NCI-H146 treated with DMSO at 0.1 percent for 48 hours (cell line): ENCODE measurements around the gene PACS2.
"Not testable (repeated sequence)": the region's sequence is repeated elsewhere in the genome, so short reads cannot be mapped to it uniquely, and the experiment has no call there.

Experiments
- DNase-seq: peaks from one replicate; lab custom pipeline; 2025; ENCODE audit not compliant: unreplicated experiment; lab: John Stamatoyannopoulos, UW

Gene PACS2

DNA sequence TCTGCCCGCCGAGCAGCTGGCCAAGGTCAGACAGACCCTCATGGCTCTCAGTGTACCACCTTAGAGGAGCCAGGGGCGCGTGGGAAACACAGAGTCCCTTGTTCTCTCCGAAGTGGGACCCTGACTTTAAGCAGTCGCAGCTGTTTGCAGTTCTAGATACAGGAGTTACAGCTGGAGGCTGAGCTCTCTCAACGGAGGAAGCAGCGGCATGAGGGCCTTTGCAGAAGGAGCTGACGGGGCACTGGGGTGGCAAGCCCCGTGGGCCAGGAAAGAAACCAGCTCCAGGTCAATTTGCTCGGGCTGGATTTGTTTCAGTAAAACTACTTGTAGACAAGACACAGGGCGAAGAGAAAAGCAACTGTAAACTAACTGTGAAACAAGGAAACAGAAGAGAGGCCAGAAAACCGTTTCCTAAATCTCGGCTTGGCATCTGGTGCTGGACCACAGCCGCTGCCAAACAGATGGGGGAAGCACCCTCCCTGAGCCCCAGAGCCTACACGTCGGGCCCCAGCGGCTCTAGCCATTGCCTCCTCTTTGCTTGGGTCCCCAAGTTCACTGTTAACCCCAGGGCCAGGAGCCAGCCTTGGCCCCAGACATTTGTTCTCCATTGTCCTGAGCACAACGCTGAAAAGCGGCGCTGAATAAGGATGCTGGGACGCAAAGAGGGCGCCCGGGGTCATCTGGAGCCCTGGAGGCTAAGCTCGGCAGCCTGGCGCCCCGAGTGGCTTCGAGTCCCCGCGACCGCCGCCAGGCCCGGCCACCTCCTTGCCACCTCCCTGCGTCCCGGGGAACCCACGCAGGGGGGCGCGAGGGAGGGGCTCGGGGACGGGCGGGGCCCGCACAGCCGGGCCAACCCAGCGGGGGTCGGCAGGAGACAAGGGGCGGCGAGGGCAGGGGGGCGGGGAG, 914 bp upstream of the PACS2 start:
- DNase-seq, result no peak

DNA sequence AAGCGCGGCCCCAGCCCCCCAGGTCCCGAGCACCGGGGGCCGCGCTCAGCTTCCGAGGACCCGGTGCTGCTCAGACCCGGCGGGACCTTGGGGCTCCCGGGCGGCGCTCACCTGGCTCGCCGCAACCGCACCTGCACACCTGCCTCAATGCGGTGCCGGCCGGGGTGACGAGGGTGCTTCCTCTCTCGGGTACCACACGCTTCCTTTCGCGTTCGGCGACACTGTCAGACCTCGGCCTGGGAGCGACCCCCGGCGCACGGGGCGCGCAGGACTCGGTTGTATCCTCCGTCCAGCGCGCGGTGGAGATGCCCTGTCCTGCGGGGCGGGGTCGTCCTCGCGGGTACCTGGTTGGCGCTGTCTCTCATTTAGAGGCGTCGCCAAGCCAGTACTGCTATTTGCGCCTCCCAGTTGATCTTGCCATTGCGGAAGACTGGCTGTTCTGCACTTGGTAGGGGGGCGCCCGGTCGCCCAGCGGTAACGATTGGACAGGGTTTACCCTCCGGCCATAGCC, 718 bp downstream of the PACS2 start:
- DNase-seq, result peak; percentile 69

DNA sequence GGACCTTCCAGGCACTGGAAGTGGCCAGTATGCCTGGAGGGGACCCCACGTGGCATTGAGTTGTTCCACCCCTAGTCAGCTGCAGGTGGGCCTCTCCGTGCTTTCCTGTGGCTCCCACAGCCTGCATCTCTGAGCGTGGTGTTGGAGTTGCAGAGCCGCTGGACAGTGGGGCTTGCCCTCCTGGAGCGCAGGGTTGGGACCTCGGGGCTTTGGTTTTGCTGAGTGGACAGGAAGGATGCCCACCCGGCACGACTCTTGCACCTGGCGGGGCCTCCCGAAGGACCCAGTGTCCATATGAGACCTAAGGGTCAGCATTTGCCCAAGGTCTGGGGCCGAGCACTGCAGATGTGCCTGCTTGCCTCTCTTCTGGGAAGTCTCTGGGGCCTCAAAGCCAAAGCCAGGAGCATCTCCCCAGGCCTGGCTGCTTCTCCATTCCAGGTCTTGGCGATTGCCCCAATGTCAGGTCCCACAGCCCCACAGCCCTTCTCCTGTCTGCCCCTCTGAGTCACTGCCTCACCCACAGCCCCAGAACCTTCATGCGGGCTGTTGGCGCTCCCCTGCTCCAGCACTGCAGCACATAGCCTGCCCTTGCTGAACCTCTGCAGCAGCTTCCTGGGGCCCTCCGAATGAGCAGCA, 1.5 kb downstream of the PACS2 start:
- DNase-seq, result no peak

DNA sequence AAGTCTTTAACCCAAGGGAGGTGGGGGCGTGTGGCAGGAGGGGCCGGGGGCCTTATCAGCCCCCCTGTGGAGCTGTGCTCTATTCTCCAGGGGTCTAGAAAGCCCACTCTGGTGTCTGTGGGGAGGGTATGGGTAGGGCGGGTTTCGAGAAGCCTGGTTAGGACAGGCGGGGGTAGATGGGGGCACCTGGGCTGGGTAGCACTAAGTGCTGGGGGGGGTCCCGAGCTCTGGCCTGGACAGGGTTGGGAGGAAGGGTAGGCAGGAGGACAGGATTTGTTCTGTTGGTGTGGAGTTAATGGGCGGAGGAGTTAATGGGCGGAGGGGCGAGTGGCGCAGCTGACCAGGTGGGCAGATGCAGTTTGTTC, 2.0 kb downstream of the PACS2 start:
- DNase-seq, result no peak

DNA sequence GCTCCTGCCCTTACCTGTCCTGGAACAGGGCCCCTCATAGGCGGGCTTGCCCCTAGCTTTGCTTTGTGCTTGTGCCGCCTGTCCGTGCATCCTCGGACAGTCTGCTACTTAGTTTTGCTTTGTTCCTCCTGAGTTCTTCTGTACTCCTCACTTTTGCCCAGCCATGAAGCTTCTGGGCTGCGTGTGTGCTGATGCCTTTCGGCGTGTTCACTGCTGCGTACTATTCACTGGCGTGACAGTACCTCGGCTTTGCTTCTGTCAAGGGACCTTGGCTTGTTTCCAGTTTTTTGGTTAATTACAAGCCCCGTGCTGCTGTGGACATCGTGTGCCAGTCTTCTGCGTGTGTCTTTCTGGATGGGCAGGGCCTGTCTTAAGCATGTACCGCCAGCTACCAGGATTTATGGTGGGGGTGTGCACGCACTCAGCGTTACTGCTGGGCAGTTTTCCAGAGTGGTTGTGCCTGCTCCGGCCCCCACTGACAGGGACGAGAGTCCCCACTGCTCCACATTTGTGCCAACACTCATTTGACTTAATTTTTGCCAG, 2.5 kb downstream of the PACS2 start:
- no peak for DNase-seq

DNA sequence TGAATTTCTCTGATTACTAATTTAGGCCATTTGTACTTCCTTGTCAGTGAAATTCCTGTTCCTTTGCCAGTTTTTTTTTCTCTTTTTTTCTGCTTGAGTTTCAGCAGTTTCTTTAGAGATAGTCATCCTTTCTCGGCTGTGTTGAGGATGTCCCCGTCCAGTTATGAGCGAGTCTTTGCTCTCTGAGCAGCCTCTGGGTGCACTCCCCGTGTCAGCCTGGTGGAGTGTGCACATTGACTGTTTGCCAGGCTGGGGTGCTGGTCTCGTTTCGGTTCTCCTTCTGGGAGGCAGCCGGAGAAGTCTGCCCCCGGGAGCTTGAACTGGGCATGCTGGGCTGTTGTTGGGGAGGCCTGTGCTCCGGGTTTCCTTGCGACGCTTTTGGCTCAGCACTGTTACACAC, 3.0 kb downstream of the PACS2 start:
- DNase-seq, result no peak

DNA sequence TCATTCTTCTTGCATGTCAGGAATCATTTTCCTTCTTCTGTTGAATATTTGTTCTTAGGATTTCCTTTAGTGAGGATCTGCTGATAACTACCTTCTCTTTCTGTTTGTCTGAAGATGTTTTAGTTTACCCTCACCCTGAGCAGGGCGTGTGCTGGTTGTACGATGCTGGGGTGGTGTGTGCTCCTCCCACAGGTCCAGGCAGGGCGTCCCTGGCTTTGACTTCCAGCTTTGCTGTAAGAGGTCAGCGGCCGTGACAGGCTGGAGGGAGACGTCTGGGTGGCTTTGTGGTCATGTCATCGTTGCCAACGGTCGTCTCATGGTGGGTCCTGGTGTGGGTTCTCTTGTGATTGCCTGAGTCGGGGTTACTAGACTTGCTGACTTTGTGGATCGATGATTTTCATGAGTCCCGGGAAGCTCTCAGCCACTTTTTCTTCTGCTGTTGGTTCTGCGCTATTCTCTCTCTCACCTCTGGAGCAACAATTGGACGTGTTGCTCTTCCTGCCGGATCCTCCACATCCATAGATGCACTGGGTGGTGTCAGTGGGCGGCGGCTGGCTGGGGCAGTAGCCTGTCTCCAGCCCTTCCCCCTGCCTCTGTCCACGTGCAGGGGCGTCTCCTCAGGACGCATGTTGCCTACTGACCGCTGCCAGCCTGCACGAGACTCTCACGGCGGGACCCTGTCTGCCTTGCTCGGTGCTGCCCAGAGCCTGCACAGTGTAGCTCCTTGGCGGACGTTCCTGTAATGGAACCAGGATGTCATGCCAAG, 8.4 kb downstream of the PACS2 start:
- no peak for DNase-seq

DNA sequence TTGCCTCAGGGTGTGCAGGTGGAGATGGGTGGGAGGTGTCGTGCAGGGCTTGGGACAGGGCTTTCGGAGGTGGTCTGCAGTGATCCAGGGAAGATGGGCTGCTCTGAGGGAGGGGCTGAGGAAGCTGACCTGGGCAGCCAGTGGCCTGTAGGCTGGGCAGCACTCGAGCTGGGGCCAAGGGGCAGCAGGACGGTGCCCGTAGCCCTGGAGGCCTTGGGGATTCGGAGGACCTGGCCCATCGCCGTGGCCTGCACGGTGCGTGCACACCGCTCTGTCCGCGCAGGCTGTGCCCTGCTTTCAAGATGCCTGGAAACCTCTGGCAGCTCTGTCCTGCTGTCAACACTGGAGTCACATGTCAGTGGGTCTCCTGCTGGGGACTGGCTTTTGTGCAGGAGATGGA, 9.1 kb downstream of the PACS2 start:
- DNase-seq, result no peak

DNA sequence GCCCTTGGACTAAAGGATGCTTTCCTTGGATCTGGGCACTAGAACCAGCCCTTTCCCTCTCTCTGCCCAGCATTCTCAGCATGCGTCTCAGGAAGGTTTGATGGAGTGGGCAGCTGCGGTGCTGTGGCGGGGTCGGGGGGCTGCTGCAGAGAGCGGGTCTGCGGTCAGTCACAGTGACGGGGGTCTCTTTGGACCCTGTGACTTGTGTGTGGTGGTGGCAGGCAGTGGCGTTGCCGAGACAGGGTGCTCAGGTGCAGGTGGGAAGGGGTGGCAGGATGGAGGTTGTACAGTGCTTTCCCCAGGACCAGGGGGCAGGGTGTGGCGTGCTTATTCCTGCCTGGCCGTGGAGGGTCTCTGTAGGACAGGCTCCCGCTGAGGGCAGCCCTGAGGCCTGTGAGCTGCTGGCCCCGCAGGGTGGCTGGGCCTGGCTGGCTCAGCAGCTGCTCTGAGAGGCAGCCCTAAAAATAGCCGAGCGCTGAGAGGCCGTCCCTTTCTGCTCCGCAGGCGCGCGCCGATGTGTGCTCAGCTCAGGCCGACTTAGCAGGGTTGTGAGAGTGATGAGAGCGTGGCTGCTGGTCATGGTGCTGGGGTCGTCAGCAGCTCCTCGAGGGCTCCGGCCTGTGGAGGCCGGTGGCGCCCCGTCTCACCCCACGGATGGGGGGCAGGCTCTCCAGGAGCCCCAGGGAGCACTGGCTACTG, 9.7 kb downstream of the PACS2 start:
- no peak for DNase-seq

DNA sequence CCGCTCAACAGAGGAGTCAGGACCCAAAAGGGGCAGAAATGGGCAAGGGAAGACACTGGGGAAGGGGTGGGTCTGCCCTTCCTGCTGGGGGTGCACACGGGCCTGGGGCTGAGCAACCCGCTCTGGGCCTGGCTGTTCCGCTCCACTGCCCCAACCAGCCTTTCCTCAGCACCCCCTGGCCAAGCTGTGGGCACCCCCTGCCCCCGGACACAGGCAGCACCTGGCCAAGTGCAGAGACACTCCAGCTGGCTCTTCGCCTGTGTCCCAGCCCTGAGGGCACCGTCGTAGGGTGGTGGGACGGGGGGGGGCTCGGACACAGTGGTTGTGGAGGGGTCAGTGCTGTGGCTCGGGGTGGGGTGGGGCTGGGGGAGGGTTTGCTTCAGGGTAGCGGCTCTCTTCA, 10.3 kb downstream of the PACS2 start:
- DNase-seq, result no peak

DNA sequence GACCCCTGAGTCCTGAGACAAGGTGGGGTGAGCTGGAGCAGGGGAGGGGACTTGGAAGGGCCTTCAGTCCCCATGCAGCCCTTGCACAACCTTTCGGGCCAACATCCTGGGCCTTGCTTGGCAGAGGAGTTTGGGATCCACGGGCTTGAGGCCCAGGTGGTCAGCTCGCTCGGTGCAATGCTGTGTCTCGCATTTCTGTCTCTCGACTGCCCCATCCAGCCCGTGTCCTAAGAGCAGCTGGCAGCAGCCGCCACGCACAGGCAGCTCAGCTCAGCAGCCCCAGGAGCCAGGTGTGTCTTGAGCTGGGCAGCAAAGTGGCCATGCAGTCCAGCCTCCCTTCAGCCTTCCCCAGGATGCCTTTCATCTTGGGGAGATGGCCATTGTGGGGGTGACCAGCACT, 10.8 kb downstream of the PACS2 start:
- no peak for DNase-seq

DNA sequence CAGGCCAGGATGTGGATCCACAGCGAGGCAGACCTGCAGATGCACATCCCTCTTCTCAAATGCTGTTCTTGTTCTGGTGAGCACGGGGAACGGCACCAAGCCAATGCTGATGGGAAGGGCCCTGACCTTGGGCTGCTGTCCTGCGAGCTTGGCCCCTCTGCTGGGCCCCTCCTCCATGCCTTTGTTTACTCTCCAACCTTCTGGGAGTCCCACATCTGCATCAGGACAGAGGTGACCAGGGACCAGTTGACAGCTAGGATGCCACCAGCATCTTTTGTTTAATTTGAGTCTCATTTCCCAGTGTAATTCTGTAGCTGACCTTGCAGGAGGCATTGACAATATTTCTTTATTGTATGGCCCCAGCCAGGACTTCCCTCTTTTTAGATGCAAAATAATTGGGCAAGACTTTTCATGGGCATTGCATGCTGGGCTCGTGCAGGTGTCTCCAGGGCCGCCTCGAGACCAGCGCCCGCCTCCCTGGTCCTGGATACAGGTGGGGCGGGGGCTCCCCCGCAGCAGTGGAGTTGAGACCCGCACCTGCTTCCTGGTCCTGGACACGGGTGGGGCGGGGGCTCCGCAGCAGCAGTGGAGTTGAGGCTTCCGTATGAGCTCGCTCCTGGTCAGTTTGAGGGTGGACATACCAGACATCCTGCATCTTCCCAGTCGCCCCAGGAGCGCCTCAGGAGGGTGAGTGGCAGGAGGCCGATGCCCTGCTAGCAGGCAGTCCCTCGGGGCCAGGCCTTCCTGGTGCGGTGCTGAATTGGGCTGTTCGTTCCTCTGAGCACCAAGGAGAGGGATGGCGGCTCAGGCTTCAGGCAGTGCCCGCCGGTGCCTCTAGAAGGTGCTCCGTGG, 11.4 kb downstream of the PACS2 start:
- no peak for DNase-seq

DNA sequence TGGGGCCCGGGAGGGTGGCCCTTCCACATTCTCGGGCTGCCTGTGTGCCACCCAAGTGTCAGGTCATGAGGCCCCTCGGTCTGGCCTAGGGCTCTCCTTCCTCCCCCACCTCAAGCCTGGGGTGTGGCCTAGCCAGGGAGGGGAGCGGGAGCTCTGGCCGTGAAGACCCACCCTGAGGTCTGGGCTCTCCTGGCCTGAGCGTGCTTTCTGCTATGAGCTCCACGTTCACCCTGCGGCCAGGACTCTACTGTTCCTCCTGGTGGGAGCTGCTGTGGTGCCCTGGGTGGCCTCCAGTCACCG, 12.0 kb downstream of the PACS2 start:
- no peak for DNase-seq

DNA sequence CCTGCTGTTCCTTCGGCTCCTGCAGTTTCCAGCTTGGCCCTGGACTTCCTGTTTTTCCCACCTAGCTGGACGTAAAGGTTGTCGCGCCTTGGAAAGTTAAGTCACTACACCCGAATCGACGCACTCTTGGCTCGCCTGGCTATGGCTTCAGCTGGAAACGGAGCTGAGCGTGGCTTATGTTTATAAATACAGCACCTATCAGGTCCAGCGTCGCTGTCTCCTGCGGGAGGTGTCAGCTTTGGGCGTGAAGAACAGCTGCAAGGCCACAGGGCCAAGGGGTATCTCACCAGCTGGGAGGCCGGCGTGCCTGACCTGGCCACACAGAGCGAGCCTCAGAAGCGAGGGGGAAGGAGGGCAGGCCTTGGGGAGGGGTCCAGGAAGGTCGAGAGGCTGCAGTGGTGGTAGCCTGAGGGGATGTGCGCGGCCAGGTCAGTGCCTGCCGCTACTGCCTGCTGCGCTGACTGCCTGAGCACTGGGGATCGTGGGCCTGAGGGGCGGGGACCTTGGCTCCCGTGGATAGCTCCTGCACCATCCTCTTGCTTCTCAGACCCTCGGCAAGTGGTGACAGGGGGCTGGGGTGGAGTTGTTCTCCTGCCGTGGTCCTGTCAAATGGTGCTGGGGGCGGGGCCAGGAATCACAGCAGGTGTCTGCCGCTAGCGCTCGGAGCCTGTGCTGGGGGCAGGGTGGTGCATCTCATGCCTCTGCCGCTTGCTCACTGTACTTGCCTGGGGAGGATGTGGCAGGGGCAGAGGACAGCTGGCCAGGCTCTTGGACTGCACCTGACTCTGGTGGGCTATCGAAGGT, 12.5 kb downstream of the PACS2 start:
- DNase-seq, result no peak

DNA sequence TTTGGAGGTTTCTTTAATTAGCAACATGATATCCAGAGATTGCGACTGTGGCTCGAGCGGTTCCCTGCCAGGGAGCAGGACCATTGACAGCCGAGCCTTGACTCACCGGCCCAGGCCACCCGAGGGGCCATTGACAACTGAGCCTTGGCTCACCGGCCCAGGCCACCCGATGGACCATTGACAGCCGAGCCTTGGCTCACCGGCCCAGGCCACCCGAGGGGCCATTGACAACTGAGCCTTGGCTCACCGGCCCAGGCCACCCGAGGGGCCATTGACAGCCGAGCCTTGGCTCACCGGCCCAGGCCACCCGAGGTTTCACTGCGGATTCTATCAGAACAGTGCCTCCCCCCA, 13.1 kb downstream of the PACS2 start:
- DNase-seq, result not testable (repeated sequence)

DNA sequence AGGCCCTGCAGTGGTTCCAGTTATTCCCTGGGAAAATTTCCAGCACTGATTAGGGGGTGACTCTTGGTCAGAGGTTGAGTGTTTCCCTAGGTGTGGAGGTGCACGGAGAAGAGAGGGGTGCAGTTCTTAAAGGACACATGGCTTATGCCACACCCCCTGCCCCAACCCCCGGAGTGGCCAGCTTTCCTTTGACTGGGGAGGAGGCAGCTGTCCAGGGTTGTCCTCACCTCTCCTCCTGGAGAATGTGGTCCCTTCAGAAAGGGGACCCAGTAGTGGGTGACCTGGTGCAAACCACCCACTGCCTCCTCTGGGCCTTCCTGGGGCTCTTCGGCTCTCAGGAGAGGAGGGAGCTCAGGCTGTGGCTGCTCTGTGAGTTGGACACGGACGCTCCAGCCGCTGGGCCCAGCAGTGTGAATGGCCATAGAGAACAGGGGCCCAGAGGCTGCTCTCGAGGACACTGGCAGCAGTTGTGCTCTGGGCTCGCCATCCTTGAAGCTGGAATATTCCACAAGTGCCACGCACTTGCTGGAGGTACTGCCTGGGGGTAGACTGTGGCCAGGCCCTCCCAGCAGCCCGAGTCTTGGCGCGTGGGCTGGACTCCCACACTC, 13.6 kb downstream of the PACS2 start:
- DNase-seq, result no peak

DNA sequence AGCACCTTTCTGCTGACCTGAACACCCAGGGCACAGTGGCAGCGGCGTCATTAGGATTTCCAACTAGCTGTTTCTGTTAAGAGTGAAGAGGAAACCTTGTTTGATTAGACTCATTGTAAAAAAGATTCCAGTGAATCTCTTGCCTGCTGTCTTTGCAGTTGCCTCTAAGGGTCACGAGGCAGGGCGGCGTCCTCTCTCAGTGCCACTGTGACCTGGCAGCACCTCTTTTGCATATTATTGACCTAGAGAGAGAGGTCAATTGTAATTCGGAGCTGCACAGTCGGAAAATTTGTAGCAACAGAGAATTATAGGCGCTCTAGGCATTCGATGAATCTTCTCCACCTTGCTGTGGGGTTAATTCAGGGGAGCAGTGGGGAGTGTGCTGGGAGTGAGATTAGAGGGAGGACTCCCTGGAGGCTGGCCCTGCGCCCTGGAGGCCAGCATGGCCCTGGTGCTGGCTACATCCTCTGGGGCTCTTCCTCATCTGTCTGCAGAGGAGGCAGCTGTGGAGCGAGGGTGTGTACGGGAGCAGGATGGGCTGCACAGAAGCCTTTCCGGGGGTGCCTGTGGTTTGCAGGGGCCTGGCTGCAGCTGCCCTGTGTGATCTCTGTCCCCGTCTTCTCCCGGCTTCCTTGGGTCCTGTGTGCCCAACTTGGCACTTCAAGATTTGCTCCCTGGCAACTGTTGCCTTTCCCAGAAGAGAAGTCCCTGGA, 14.3 kb downstream of the PACS2 start:
- DNase-seq, result no peak

DNA sequence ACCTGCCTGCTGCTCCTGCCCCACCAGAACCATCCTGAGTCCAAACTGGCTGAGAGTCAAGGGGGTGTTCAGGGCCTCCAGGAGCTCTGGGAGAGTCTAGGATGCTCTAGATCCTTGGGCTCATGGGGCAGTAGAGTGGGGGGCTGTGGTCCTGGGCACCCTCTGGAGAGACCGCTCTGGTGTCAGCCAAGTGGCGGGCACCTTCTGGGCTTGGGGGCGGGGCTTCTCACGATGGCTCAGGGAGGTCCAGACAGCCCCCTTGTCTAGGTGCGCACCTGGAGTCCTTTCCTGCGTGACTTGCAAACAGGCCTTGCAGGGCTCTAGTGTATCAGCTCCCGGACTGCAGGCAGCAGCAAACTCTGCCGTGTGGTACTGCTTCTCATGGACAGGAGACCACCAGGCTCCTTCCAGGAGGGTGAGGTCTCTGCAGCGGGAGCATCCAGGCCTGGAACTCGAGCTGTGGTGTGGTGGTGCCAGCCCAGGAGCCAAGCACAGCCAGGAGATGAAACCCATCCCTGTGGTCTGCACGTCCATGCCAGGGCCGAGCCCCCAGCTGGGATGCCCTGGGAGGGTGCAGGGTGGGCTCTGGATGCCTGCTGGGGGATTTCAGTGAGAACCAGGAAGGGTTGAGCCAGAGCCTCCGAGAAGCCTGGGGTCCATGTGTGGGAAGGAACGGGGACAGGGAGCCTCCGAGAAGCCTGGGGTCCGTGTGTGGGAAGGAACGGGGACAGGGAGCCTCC, 15.0 kb downstream of the PACS2 start:
- no peak for DNase-seq
